ENCODE measurements around the gene LCAT.

GRCh38 chr16:67993207-67994039 is 49.5 kb upstream of the LCAT start:
- TF ChIP-seq POLR2AphosphoS5 (IDR thresholded peaks at IDR 0.05; ENCODE audit: low read depth, low read length) = no peak
- 0 out of 2 replicates have a peak, but pooled peaks have one; percentile 19 for TF ChIP-seq TAF1 (IDR thresholded peaks at IDR 0.05; ENCODE audit: borderline replicate concordance, low read depth, low read length)
- TF ChIP-seq POLR2A (IDR thresholded peaks at IDR 0.05; ENCODE audit: low read depth, low read length) = no peak
